ENCODE data around the gene FSD2. TPM values are rescaled to one million over a fixed set of nuclear protein-coding genes. Genes with fewer than 3 reads are reported as not detected.

FSD2 gene
- total RNA-seq, 1 experiment from 2014 or later: not detected

DNA sequence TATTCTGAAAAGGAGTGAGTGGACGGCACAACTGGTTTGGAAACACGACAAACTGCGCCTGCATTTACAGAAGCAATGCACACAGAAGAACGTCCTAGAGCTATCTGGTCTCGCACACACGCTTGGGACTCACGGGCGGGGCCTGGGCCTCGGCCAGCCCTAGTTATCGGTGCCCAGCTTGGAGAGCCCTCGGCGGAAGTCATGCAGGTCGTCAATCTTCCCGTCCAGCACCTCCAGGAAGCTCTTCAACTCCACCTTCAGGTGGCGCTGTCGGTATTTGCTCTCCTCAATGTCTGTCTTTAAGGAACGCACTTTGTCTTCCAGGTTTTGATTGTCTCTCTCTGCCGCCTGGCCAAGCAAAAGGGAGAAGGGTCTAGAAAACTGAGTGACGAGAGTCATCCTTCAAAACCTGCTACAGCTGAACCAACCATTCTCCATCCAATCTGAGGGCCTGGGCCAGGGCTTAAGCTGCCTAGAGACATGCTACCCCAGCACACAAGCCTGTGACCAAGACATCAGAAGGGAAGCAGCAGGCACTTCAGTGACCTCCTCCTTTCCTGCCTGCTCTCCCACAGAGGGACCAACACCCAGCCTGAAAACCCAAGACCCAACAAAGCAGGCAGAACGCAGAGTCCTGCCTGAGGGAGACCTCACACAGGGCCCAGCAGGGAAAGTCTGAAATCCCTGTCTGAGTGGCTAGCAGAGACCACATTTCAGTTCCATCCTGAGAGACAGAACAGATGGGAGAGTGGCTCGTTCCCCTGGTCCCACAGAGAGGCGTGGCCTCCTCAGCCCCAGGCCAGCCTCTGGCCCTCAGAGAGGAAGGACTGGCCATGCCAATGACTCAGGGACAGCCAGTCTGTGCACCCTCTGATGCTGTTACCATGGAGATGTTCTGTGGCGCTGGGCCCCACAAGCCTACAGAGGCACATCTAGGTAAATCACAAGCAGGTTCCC lies 44.0 kb upstream of the FSD2 start:
- POLR2A ChIA-PET: no interaction called here
- H3K27ac Mint-ChIP-seq (ENCODE audit: unreplicated experiment): no peak overlapping the region

GRCh38 chr15:82848241-82848993 lies 42.5 kb upstream of the FSD2 start:
- Histone ChIP-seq H3K4me3 (ENCODE audit: low read depth, low read length) (no peak overlapping the region), H3K27me3 (replicated peaks; ENCODE audit: control insufficient read depth, insufficient read depth, low read length) (no peaks in the 10 kb centered on the region), H3K4me1 (no peaks in the 10 kb centered on the region), H3K9me3 (no peaks in the 10 kb centered on the region), H3K36me3 (ENCODE audit: control insufficient read depth, insufficient read depth, low read length) (no peaks in the 10 kb centered on the region)
- Mint-ChIP-seq H3K4me3 (ENCODE audit: unreplicated experiment) (no peak overlapping the region), H3K27ac (ENCODE audit: unreplicated experiment) (no peak overlapping the region), H3K9me3 (ENCODE audit: unreplicated experiment) (no peaks in the 10 kb centered on the region), H3K36me3 (ENCODE audit: insufficient read depth, unreplicated experiment) (no peaks in the 10 kb centered on the region), H3K4me1 (ENCODE audit: low read depth, unreplicated experiment) (no peaks in the 10 kb centered on the region), H3K27me3 (ENCODE audit: insufficient read depth, unreplicated experiment) (peaks cover 3% of the 10 kb centered on the region)
- BruUV-seq (replicated peaks): no TSS peak
- POLR2A ChIA-PET: interaction anchor here (0.5 kb wide), 1 partner anchor 1848 kb away, joined by 3 read pairs; no protein-coding TSS in a partner anchor
- TF ChIP-seq, protein P1, sequence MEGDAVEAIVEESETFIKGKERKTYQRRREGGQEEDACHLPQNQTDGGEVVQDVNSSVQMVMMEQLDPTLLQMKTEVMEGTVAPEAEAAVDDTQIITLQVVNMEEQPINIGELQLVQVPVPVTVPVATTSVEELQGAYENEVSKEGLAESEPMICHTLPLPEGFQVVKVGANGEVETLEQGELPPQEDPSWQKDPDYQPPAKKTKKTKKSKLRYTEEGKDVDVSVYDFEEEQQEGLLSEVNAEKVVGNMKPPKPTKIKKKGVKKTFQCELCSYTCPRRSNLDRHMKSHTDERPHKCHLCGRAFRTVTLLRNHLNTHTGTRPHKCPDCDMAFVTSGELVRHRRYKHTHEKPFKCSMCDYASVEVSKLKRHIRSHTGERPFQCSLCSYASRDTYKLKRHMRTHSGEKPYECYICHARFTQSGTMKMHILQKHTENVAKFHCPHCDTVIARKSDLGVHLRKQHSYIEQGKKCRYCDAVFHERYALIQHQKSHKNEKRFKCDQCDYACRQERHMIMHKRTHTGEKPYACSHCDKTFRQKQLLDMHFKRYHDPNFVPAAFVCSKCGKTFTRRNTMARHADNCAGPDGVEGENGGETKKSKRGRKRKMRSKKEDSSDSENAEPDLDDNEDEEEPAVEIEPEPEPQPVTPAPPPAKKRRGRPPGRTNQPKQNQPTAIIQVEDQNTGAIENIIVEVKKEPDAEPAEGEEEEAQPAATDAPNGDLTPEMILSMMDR (IDR thresholded peaks at IDR 0.05; ENCODE audit: insufficient read depth in 1 of 2, low read depth in 1 of 2, low read length in 1 of 2, severe bottlenecking in 1 of 2, unreplicated experiment in 1 of 2): no peak
- CTCF ChIA-PET: no interaction called here
- no peak for DNase-seq
- intact Hi-C loops (cut with micrococcal nuclease; ENCODE audit: unreplicated experiment): loop anchor here (5.0 kb wide), 1 partner anchor 139 kb away; the partner anchor contains the start of gene RAMAC

More for the DNA sequence above, 44.0 kb upstream of the FSD2 start:
- Mint-ChIP-seq H3K27me3 (ENCODE audit: insufficient read depth, unreplicated experiment) (peaks cover 3% of the 10 kb centered on the region), H3K4me3 (ENCODE audit: unreplicated experiment) (no peak overlapping the region), H3K4me1 (ENCODE audit: low read depth, unreplicated experiment) (no peaks in the 10 kb centered on the region), H3K36me3 (ENCODE audit: insufficient read depth, unreplicated experiment) (peaks cover 5% of the 10 kb centered on the region), H3K9me3 (ENCODE audit: unreplicated experiment) (no peaks in the 10 kb centered on the region)
- peak; percentile 62 to 67 for DNase-seq
- no peaks in the 10 kb centered on the region for H3K27me3 ChIP-seq (replicated peaks; ENCODE audit: control insufficient read depth, insufficient read depth, low read length)
- TF ChIP-seq, protein P1 (IDR thresholded peaks at IDR 0.05; ENCODE audit: insufficient read depth in 1 of 2, low read depth in 1 of 2, low read length in 1 of 2, severe bottlenecking in 1 of 2, unreplicated experiment in 1 of 2): peak; percentile 63 to 66
- intact Hi-C loops (cut with micrococcal nuclease; ENCODE audit: unreplicated experiment): loop anchor here (1.0 to 5.0 kb wide), 2 partner anchors 137 to 150 kb away; partner anchors contain the start of gene RAMAC
- no TSS peak for BruUV-seq (replicated peaks)
- H3K9me3 ChIP-seq: no peaks in the 10 kb centered on the region
- no peaks in the 10 kb centered on the region for H3K4me1 ChIP-seq
- no peak overlapping the region for H3K4me3 ChIP-seq (ENCODE audit: low read depth, low read length)
- no peaks in the 10 kb centered on the region for H3K36me3 ChIP-seq (ENCODE audit: control insufficient read depth, insufficient read depth, low read length)
- CTCF ChIA-PET: interaction anchor here (0.6 to 1.9 kb wide), 4 partner anchors 12 to 170 kb away, joined by 3 to 9 read pairs (median 4); partner anchors contain the start of gene C15orf40

DNA sequence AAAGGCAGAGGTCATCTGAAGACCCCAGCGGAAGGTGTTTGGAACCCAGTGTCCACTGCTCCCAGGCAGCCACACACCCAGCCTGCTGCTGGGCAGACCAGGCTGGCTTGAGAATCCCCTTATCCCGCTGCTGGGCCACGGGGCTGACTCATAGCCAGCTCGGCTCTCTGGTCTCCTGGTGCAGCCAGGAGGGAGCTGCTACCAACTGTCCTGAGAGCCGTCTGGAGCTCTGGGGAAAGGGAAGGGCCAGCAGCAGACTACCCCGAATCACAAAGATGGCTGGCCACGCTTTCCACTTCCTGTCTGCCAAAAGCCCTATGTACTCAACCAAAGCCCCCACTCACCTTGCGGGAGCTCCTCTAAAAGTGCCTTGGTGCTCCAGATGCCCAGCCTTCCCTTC lies 41.8 kb upstream of the FSD2 start:
- H3K27ac Mint-ChIP-seq (ENCODE audit: unreplicated experiment): no peak overlapping the region
- POLR2A ChIA-PET: no interaction called here
- no peaks in the 10 kb centered on the region for H3K4me1 ChIP-seq
- H3K36me3 ChIP-seq (ENCODE audit: control insufficient read depth, insufficient read depth, low read length): no peaks in the 10 kb centered on the region
- no peak for DNase-seq
- TF ChIP-seq, protein P1 (IDR thresholded peaks at IDR 0.05; ENCODE audit: insufficient read depth in 1 of 2, low read depth in 1 of 2, low read length in 1 of 2, severe bottlenecking in 1 of 2, unreplicated experiment in 1 of 2): no peak
- CTCF ChIA-PET: no interaction called here
- H3K4me3 ChIP-seq (ENCODE audit: low read depth, low read length): no peak overlapping the region
- H3K4me1 Mint-ChIP-seq (ENCODE audit: low read depth, unreplicated experiment): no peaks in the 10 kb centered on the region
- H3K27me3 ChIP-seq (replicated peaks; ENCODE audit: control insufficient read depth, insufficient read depth, low read length): no peaks in the 10 kb centered on the region
- intact Hi-C loops (cut with micrococcal nuclease; ENCODE audit: unreplicated experiment): loop anchor here (5.0 kb wide), 1 partner anchor 140 kb away; the partner anchor contains the start of gene RAMAC
- no TSS peak for BruUV-seq (replicated peaks)
- no peak overlapping the region for H3K4me3 Mint-ChIP-seq (ENCODE audit: unreplicated experiment)
- H3K9me3 ChIP-seq: no peaks in the 10 kb centered on the region
- H3K27me3 Mint-ChIP-seq (ENCODE audit: insufficient read depth, unreplicated experiment): peaks cover 3% of the 10 kb centered on the region
- no peaks in the 10 kb centered on the region for H3K9me3 Mint-ChIP-seq (ENCODE audit: unreplicated experiment)
- no peaks in the 10 kb centered on the region for H3K36me3 Mint-ChIP-seq (ENCODE audit: insufficient read depth, unreplicated experiment)

All from Caco-2 (cell line).